OCI-LY7 (cell line): ENCODE results near the gene UBA7. TPM values are rescaled to one million over a fixed set of nuclear protein-coding genes. Genes with fewer than 3 reads are reported as not detected.

Experiments used
- BruUV-seq: library from RNA; stranded (reverse); fragments of 400-500 nt; replicated peaks from 2 replicates; lab custom pipeline; 2021; lab: Mats Ljungman, UMichigan
- CTCF ChIA-PET: fragments of 300-600 bp; sonication (Branson Sonifier 250); formaldehyde crosslinking; loops from one replicate; lab custom pipeline; 2022; ENCODE audit warnings: antibody characterized with exemption; ENCODE audit not compliant: unreplicated experiment; lab: Charles Lee
- POLR2A ChIA-PET: fragments of 300-600 bp; sonication (Branson Sonifier 250); formaldehyde crosslinking; loops from one replicate; lab custom pipeline; 2022; ENCODE audit warnings: antibody characterized with exemption; lab: Charles Lee
- DNase-seq: peaks from one replicate; pipeline ENCODE4 v3.0.0-alpha.2; 2015; ENCODE audit warnings: low spot score
- H2AFZ ChIP-seq: fragments of 200-600 bp; sonication (generic), shearing (Covaris generic); 2 replicates; pipeline ENCODE4 v1.6.1; 2014; ENCODE audit warnings: mild to moderate bottlenecking, antibody characterized with exemption, low read length, moderate library complexity
- H3K27ac ChIP-seq: fragments of 200-600 bp; sonication (generic); 2 replicates; pipeline ENCODE4 v1.5.1; 2014; ENCODE audit warnings: mixed run types, low read depth, mild to moderate bottlenecking, moderate library complexity, low read length, inconsistent platforms; ENCODE audit not compliant: poor library complexity, severe bottlenecking
- H3K36me3 ChIP-seq: fragments of 200-600 bp; sonication (generic); 2 replicates; pipeline ENCODE4 v1.6.1; 2014; ENCODE audit warnings: mild to moderate bottlenecking, antibody characterized with exemption, low read length, moderate library complexity, mixed read lengths; ENCODE audit not compliant: insufficient read depth
- H3K4me1 ChIP-seq: fragments of 200-600 bp; sonication (generic); 2 replicates; pipeline ENCODE4 v1.5.1; 2014; ENCODE audit warnings: mild to moderate bottlenecking, low read length; ENCODE audit not compliant: insufficient read depth, poor library complexity, severe bottlenecking
- H3K4me2 ChIP-seq: fragments of 200-600 bp; sonication (generic); 2 replicates; pipeline ENCODE4 v1.6.1; 2014; ENCODE audit warnings: mild to moderate bottlenecking, low read length
- H3K4me3 ChIP-seq: fragments of 200-600 bp; sonication (generic); 2 replicates; pipeline ENCODE4 v1.5.1; 2014; ENCODE audit warnings: mild to moderate bottlenecking, low read depth, low read length; ENCODE audit not compliant: poor library complexity, severe bottlenecking
- H3K79me2 ChIP-seq: fragments of 200-600 bp; sonication (generic); 2 replicates; pipeline ENCODE4 v1.6.1; 2016; ENCODE audit warnings: low read depth, mild to moderate bottlenecking, low read length, moderate library complexity, mixed read lengths; ENCODE audit not compliant: insufficient read depth
- H3K9me2 ChIP-seq: fragments of 200-600 bp; sonication (generic); 2 replicates; pipeline ENCODE4 v1.6.1; 2016; ENCODE audit warnings: mild to moderate bottlenecking, low read length, mixed read lengths; ENCODE audit not compliant: insufficient read depth
- H3K9me3 ChIP-seq: fragments of 200-600 bp; sonication (generic); 2 replicates; pipeline ENCODE4 v1.6.1; 2014; ENCODE audit warnings: mild to moderate bottlenecking, mixed run types, low read length, mixed read lengths
- H4K20me1 ChIP-seq: fragments of 200-600 bp; sonication (generic); 2 replicates; pipeline ENCODE4 v1.6.1; 2014; ENCODE audit warnings: mild to moderate bottlenecking, antibody characterized with exemption, low read length, moderate library complexity, mixed read lengths; ENCODE audit not compliant: insufficient read depth
- CTCF ChIP-seq: fragments of 200-600 bp; sonication (generic); conservative IDR thresholded peaks from 2 replicates; pipeline ENCODE4 v1.5.1; 2014; ENCODE audit warnings: mild to moderate bottlenecking, antibody characterized with exemption, low read length, moderate library complexity, mixed read lengths
- EZH2phosphoT487 ChIP-seq: fragments of 200-600 bp; sonication (generic); IDR thresholded peaks from 2 replicates; pipeline ENCODE4 v1.6.1; 2018; ENCODE audit warnings: low read depth, borderline replicate concordance, mild to moderate bottlenecking, mixed run types, antibody characterized with exemption, low read length, moderate library complexity, mixed read lengths
- intact Hi-C: fragments of 100-400 bp; cut with micrococcal nuclease; formaldehyde crosslinking; loops from one replicate; pipeline ENCODE4 v1.10.0; 2022; ENCODE audit not compliant: unreplicated experiment
- microRNA-seq: library from miRNA; unstranded; fragments of <30 nt; microRNA quantifications from one replicate; pipeline ENCODE4 v1.2.0, GENCODE V29; 2022; ENCODE audit warnings: borderline replicate concordance
- small RNA-seq: library from RNA; depleted of rRNA; stranded (forward); fragments of <200 nt; gene quantifications from one replicate; pipeline ENCODE3, GENCODE V24; 2014
- total RNA-seq, 2 experiments: library from RNA; depleted of rRNA in 1 of 2; stranded (reverse); fragments of >200 nt in 1 of 2; shearing (Covaris generic) in 1 of 2; gene quantifications; 2 replicates each; pipeline ENCODE4 v1.2.3, GENCODE V29; 2014 to 2022

Gene UBA7
- total RNA-seq, 2 experiments from 2014 or later: 14.2 to 18.1 TPM

GRCh38 chr3:49756036-49756435 is 57.7 kb downstream of the UBA7 start:
- BruUV-seq: no TSS peak
- Histone ChIP-seq H3K9me2 (no peaks in the 10 kb centered on the region), H2AFZ (no peak overlapping the region), H3K4me2 (no peak overlapping the region), H3K4me3 (no peak overlapping the region), H3K27ac (no peak overlapping the region), H3K79me2 (peaks cover 9% of the 10 kb centered on the region; the same call in 1 of the 2 replicates), H3K36me3 (no peaks in the 10 kb centered on the region), H3K4me1 (no peaks in the 10 kb centered on the region), H4K20me1 (no peaks in the 10 kb centered on the region), H3K9me3 (no peaks in the 10 kb centered on the region)
- intact Hi-C loops: no loop called here
- ChIA-PET POLR2A (interaction anchor here (0.6 kb wide), 2 partner anchors 26 to 28 kb away, joined by 5 read pairs; no protein-coding TSS in a partner anchor), CTCF (no interaction called here)
- DNase-seq: no peak
- TF ChIP-seq EZH2phosphoT487 (no peak), CTCF (no peak)

Small RNA genes within 50 kb of the gene (microRNA-seq; reads per million reads assigned to microRNA genes)
- gene MIR5193: not detected

Small RNA genes within 50 kb of the gene (small RNA-seq; reads per million reads assigned to genes)
- not detected for gene COX6CP14
- gene RN7SL217P: not detected

Other genes with a start within 250 kb of the UBA7 start
- gene APEH, start 139.6 kb downstream of the UBA7 start, total RNA-seq (2014; rRNA removed; shearing (Covaris generic)): 94.8 and 112 TPM in 2 replicates
- 132 and 133 TPM in 2 replicates for gene APEH, start 139.6 kb downstream of the UBA7 start, total RNA-seq (2022)
- gene MST1, start 124.5 kb downstream of the UBA7 start, total RNA-seq (2014; rRNA removed; shearing (Covaris generic)): 12.5 and 13.1 TPM in 2 replicates
- gene MST1, start 124.5 kb downstream of the UBA7 start, total RNA-seq (2022): 24.2 and 26.2 TPM in 2 replicates
- 20.8 and 39.2 TPM in 2 replicates for gene RNF123, start 124.4 kb downstream of the UBA7 start, total RNA-seq (2014; rRNA removed; shearing (Covaris generic))
- gene RNF123, start 124.4 kb downstream of the UBA7 start, total RNA-seq (2022): 48.4 and 50.6 TPM in 2 replicates
- 2.9 and 4.4 TPM in 2 replicates for gene AMIGO3, start 94.3 kb downstream of the UBA7 start, total RNA-seq (2014; rRNA removed; shearing (Covaris generic))
- 0.80 TPM in 1 of 2 replicates, not detected in the other for gene AMIGO3, start 94.3 kb downstream of the UBA7 start, total RNA-seq (2022)
- 40.7 and 43.6 TPM in 2 replicates for gene GMPPB, start 90.0 kb downstream of the UBA7 start, total RNA-seq (2014; rRNA removed; shearing (Covaris generic))
- 52.4 and 54.5 TPM in 2 replicates for gene GMPPB, start 90.0 kb downstream of the UBA7 start, total RNA-seq (2022)
- gene IP6K1, start 27.4 kb downstream of the UBA7 start, total RNA-seq (2014; rRNA removed; shearing (Covaris generic)): 23.1 and 27.4 TPM in 2 replicates
- gene IP6K1, start 27.4 kb downstream of the UBA7 start, total RNA-seq (2022): 27.0 and 30.9 TPM in 2 replicates
- gene CDHR4, start 14.1 kb downstream of the UBA7 start, total RNA-seq (2014; rRNA removed; shearing (Covaris generic)): not detected in 2 replicates
- gene CDHR4, start 14.1 kb downstream of the UBA7 start, total RNA-seq (2022): 0.32 TPM in 1 of 2 replicates, not detected in the other
- gene INKA1, start 10.7 kb downstream of the UBA7 start, total RNA-seq (2014; rRNA removed; shearing (Covaris generic)): 12.8 and 18.4 TPM in 2 replicates
- gene INKA1, start 10.7 kb downstream of the UBA7 start, total RNA-seq (2022): 7.6 and 7.9 TPM in 2 replicates
- gene TRAIP, start 42.6 kb upstream of the UBA7 start, total RNA-seq (2014; rRNA removed; shearing (Covaris generic)): 24.4 and 38.6 TPM in 2 replicates
- gene TRAIP, start 42.6 kb upstream of the UBA7 start, total RNA-seq (2022): 41.8 and 48.9 TPM in 2 replicates
- gene CAMKV, start 56.0 kb upstream of the UBA7 start, total RNA-seq (2014; rRNA removed; shearing (Covaris generic)): not detected in 2 replicates
- gene CAMKV, start 56.0 kb upstream of the UBA7 start, total RNA-seq (2022): 0.37 and 0.63 TPM in 2 replicates
- gene MST1R, start 89.9 kb upstream of the UBA7 start, total RNA-seq (2014; rRNA removed; shearing (Covaris generic)): 0.05 and 0.82 TPM in 2 replicates
- 0.17 and 0.38 TPM in 2 replicates for gene MST1R, start 89.9 kb upstream of the UBA7 start, total RNA-seq (2022)
- gene MON1A, start 115.9 kb upstream of the UBA7 start, total RNA-seq (2014; rRNA removed; shearing (Covaris generic)): 6.7 and 7.3 TPM in 2 replicates
- gene MON1A, start 115.9 kb upstream of the UBA7 start, total RNA-seq (2022): 10.4 and 11.3 TPM in 2 replicates
- 83.7 and 134 TPM in 2 replicates for gene RBM6, start 126.2 kb upstream of the UBA7 start, total RNA-seq (2014; rRNA removed; shearing (Covaris generic))
- gene RBM6, start 126.2 kb upstream of the UBA7 start, total RNA-seq (2022): 173 and 185 TPM in 2 replicates